ENCODE data around the gene ANKRD29. TPM values are rescaled to one million over a fixed set of nuclear protein-coding genes. Genes with fewer than 3 reads are reported as not detected.
A peak's percentile ranks its signal among the peaks of the same experiment; 100 is the strongest.

Gene ANKRD29
- total RNA-seq, 1 experiment from 2014 or later = 6.9 TPM

DNA sequence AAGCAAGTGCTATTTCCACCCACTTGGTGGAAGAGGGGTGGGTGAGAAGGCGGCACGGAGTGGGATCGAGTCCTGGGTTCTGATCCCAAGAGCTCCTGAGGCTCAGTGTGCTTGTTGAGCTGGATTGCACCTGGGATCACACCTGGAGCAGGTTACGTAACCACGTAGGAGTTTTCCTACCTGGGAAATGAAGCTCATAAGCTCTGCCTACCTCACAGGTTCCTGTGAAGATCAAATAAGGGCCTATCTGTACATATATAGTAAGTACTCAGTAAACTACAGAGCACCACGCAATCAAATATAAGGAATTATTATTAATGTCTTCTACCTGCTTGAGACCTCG, 87.4 kb downstream of the ANKRD29 start:
- Mint-ChIP-seq H3K27ac (ENCODE audit: unreplicated experiment) (no peak overlapping the region), H3K9me3 (ENCODE audit: low read depth, unreplicated experiment) (no peaks in the 10 kb centered on the region), H3K4me3 (ENCODE audit: low read depth, unreplicated experiment) (no peak overlapping the region), H3K36me3 (ENCODE audit: insufficient read depth, unreplicated experiment) (peaks cover 55% of the 10 kb centered on the region), H3K27me3 (ENCODE audit: unreplicated experiment) (no peaks in the 10 kb centered on the region), H3K4me1 (ENCODE audit: low read depth, unreplicated experiment) (peaks cover 38% of the 10 kb centered on the region)
- DNase-seq = no peak
- CTCF ChIA-PET = no interaction called here
- TF ChIP-seq, protein P1, sequence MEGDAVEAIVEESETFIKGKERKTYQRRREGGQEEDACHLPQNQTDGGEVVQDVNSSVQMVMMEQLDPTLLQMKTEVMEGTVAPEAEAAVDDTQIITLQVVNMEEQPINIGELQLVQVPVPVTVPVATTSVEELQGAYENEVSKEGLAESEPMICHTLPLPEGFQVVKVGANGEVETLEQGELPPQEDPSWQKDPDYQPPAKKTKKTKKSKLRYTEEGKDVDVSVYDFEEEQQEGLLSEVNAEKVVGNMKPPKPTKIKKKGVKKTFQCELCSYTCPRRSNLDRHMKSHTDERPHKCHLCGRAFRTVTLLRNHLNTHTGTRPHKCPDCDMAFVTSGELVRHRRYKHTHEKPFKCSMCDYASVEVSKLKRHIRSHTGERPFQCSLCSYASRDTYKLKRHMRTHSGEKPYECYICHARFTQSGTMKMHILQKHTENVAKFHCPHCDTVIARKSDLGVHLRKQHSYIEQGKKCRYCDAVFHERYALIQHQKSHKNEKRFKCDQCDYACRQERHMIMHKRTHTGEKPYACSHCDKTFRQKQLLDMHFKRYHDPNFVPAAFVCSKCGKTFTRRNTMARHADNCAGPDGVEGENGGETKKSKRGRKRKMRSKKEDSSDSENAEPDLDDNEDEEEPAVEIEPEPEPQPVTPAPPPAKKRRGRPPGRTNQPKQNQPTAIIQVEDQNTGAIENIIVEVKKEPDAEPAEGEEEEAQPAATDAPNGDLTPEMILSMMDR (IDR thresholded peaks at IDR 0.05; ENCODE audit: unreplicated experiment) = no peak
- intact Hi-C loops (cut with micrococcal nuclease; ENCODE audit: unreplicated experiment) = no loop called here
- BruUV-seq (replicated peaks) = no TSS peak

DNA sequence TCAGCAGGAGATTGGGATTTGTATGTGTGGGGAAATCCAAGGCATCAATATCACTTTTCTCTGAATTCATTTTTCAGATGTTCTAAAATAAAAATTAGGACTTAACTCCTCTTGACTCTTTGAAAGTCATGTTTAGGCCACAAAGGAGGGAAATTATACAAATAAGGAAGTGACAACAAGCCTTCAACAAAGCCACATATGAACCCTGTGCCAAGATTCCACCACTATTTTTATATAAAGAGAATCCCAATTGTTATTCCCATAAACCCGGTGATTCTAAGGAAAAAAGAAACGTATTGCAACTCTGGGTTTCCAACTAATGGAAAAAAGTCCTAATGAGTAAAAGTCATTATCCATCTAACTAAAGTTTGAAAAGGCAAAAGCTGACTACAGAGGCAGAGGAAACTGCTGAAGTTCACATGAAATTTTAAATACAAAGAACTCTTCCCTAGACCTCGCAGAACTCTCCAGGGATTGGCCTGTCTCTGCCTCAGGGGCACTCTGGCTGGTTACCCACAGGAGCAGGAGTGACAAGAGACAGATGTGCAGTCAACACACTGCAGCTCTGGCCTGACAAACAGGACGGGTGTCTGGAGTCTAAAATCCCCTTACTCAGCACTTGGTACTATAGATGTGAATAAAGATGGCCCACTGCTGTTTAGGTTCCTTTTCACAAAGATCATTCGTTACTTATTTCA, 88.0 kb downstream of the ANKRD29 start:
- DNase-seq = no peak
- Mint-ChIP-seq H3K27ac (ENCODE audit: unreplicated experiment) (peak overlapping the region; percentile 37), H3K9me3 (ENCODE audit: low read depth, unreplicated experiment) (no peaks in the 10 kb centered on the region), H3K4me3 (ENCODE audit: low read depth, unreplicated experiment) (peak overlapping the region; percentile 12), H3K27me3 (ENCODE audit: unreplicated experiment) (no peaks in the 10 kb centered on the region), H3K36me3 (ENCODE audit: insufficient read depth, unreplicated experiment) (peaks cover 54% of the 10 kb centered on the region), H3K4me1 (ENCODE audit: low read depth, unreplicated experiment) (peaks cover 35% of the 10 kb centered on the region)
- TF ChIP-seq, protein P1 (IDR thresholded peaks at IDR 0.05; ENCODE audit: unreplicated experiment) = no peak
- BruUV-seq (replicated peaks) = no TSS peak
- intact Hi-C loops (cut with micrococcal nuclease; ENCODE audit: unreplicated experiment) = no loop called here
- CTCF ChIA-PET = no interaction called here

DNA sequence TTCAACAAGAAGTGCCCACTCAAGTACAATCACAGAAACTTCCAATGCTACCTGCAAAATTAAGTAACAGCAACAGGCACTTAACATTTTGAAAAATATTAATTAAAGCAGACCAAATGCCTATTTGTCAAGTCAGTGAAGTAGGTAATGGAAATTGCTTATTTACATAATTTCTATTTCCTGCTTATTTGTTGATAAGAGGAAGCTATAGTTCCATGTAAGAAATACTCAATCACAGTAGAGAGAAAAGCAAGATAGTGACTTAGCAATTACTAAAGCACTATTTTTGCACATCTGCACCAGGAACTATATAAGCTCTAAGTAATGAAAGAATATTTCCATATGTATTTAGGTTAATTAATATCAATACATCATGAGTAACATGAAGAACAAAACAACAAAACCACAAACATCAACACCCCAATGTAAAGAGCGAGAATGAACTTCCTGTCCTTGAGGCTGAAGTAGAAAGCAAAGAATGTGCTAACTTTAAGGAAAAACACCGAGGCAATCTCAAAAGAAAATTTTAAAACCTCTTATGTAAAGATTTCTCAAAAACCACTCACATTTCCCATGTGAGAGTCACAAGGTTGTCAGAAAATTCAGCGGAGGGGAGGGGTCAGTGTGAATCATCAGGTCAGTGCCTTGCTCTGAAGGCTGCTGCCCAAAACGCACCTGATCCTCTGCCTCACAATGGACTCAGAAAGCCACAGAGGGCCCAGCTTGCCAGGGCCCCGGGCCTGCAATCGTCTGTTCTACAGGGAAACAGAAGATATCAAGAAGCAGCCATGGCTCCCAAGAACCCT, 88.9 kb downstream of the ANKRD29 start:
- Mint-ChIP-seq H3K36me3 (ENCODE audit: insufficient read depth, unreplicated experiment) (peaks cover 48% of the 10 kb centered on the region), H3K27ac (ENCODE audit: unreplicated experiment) (peak overlapping the region; percentile 37), H3K4me3 (ENCODE audit: low read depth, unreplicated experiment) (peak overlapping the region; percentile 12), H3K27me3 (ENCODE audit: unreplicated experiment) (no peaks in the 10 kb centered on the region), H3K9me3 (ENCODE audit: low read depth, unreplicated experiment) (no peaks in the 10 kb centered on the region), H3K4me1 (ENCODE audit: low read depth, unreplicated experiment) (peaks cover 28% of the 10 kb centered on the region)
- CTCF ChIA-PET = no interaction called here
- intact Hi-C loops (cut with micrococcal nuclease; ENCODE audit: unreplicated experiment) = no loop called here
- TF ChIP-seq, protein P1 (IDR thresholded peaks at IDR 0.05; ENCODE audit: unreplicated experiment) = no peak
- no TSS peak for BruUV-seq (replicated peaks)
- DNase-seq = no peak

- no TSS peak for BruUV-seq (replicated peaks)
- intact Hi-C loops (cut with micrococcal nuclease; ENCODE audit: unreplicated experiment) = no loop called here
- DNase-seq = no peak
- TF ChIP-seq, protein P1 (IDR thresholded peaks at IDR 0.05; ENCODE audit: unreplicated experiment) = no peak
- H3K4me3 Mint-ChIP-seq (ENCODE audit: low read depth, unreplicated experiment) = no peak overlapping the region
- no peaks in the 10 kb centered on the region for H3K27me3 Mint-ChIP-seq (ENCODE audit: unreplicated experiment)
- H3K36me3 Mint-ChIP-seq (ENCODE audit: insufficient read depth, unreplicated experiment) = peaks cover 50% of the 10 kb centered on the region
- CTCF ChIA-PET = no interaction called here
- H3K27ac Mint-ChIP-seq (ENCODE audit: unreplicated experiment) = peak overlapping the region; percentile 37
- H3K4me1 Mint-ChIP-seq (ENCODE audit: low read depth, unreplicated experiment) = peaks cover 21% of the 10 kb centered on the region
- no peaks in the 10 kb centered on the region for H3K9me3 Mint-ChIP-seq (ENCODE audit: low read depth, unreplicated experiment)
Observed at GRCh38 chr18:23573020-23573419, 89.7 kb downstream of the ANKRD29 start.

Measured in Calu3 (cell line).